K562 (cell line): ENCODE data around the gene C4orf36. TPM values are rescaled to one million over a fixed set of nuclear protein-coding genes. Genes with fewer than 3 reads are reported as not detected.
A peak's percentile ranks its signal among the peaks of the same experiment; 100 is the strongest.

ENCODE experiments used
- ATAC-seq: fragments of 200-7000 bp; cut with Tn5 transposase; 3 replicates; pipeline ENCODE4 v1.9.1; 2020; ENCODE audit warnings: moderate library complexity
- BruUV-seq: library from RNA; stranded (reverse); fragments of 400-500 nt; replicated peaks from 2 replicates; lab custom pipeline; 2021; lab: Mats Ljungman, UMichigan
- CTCF ChIA-PET: fragments of 300-600 bp; formaldehyde crosslinking; extraction: SDS; loops from one replicate; lab custom pipeline; 2021; ENCODE audit warnings: low intra/inter-chr PET ratio; lab: Yijun Ruan, JAX
- POLR2A ChIA-PET: fragments of 300-600, 350-650 bp; sonication (Branson Sonifier 250); formaldehyde crosslinking; extraction: SDS; loops from one replicate; lab custom pipeline; 2021; ENCODE audit warnings: antibody characterized with exemption, inconsistent platforms; lab: Yijun Ruan, JAX
- DNase-seq, 4 experiments: peaks; one replicate each; pipeline versions ENCODE4 v3.0.0 to v3.0.0-alpha.2; 2011 to 2018; ENCODE audit warnings: low spot score in 3 of 4, mixed read lengths in 3 of 4; ENCODE audit errors: extremely low read depth in 1 of 4
- FAIRE-seq: peaks from 2 replicates; lab custom pipeline; 2011; peaks lifted over from hg19 to GRCh38; lab: Jason Lieb, UNC
- H2AFZ ChIP-seq: 2 replicates; pipeline ENCODE4 v1.6.0; 2011; ENCODE audit warnings: low read depth, low read length, control low read depth, inconsistent platforms
- H3K27ac ChIP-seq: fragments of 200-600 bp; 3 replicates; pipeline ENCODE4 v1.8.0; 2011; ENCODE audit warnings: low read depth, mild to moderate bottlenecking, control low read depth, inconsistent platforms, low read length, moderate library complexity, mixed read lengths; ENCODE audit errors: extremely low read depth
- H3K27me3 ChIP-seq, 2 experiments: fragments of 300-600 bp in 1 of 2; 2 replicates in 1 of 2; 3 replicates in 1 of 2; pipeline versions ENCODE4 v1.6.0 to v1.8.0; 2011; ENCODE audit warnings: inconsistent platforms in 2 of 2, low read length in 2 of 2, mild to moderate bottlenecking in 1 of 2, mixed read lengths in 1 of 2, moderate library complexity in 1 of 2; ENCODE audit not compliant: control insufficient read depth in 2 of 2, insufficient read depth in 2 of 2
- H3K36me3 ChIP-seq: fragments of 300-600 bp; 3 replicates; pipeline ENCODE4 v1.8.0; 2011; ENCODE audit warnings: mild to moderate bottlenecking, low read length, inconsistent platforms; ENCODE audit not compliant: control insufficient read depth, insufficient read depth
- H3K4me1 ChIP-seq, 2 experiments: fragments of 200-600 bp in 1 of 2; replicated peaks in 1 of 2; 2 replicates in 1 of 2; 3 replicates in 1 of 2; pipeline versions ENCODE4 v1.5.1 to v1.8.0; 2011; ENCODE audit warnings: inconsistent platforms in 2 of 2, low read length in 2 of 2, mild to moderate bottlenecking in 1 of 2, mixed read lengths in 1 of 2, moderate library complexity in 1 of 2; ENCODE audit not compliant: control insufficient read depth in 2 of 2, insufficient read depth in 2 of 2
- H3K4me2 ChIP-seq: 2 replicates; pipeline ENCODE4 v1.6.1; 2011; ENCODE audit warnings: low read length, control low read depth, inconsistent platforms, mixed read lengths; ENCODE audit not compliant: insufficient read depth
- H3K4me3 ChIP-seq: fragments of 200-600 bp; sonication (generic), shearing (Covaris generic); 2 replicates; pipeline ENCODE4 v1.5.1; 2016; ENCODE audit warnings: control low read depth, inconsistent platforms
- H3K79me2 ChIP-seq: fragments of 200-600 bp; 3 replicates; pipeline ENCODE4 v1.8.0; 2011; ENCODE audit warnings: low read length, inconsistent platforms; ENCODE audit not compliant: control insufficient read depth, insufficient read depth
- H3K9ac ChIP-seq, 2 experiments: 2 replicates each; pipeline versions ENCODE4 v1.6.0 to v1.6.1; 2011; ENCODE audit warnings: low read depth in 2 of 2, low read length in 2 of 2, control low read depth in 1 of 2, inconsistent platforms in 1 of 2, mild to moderate bottlenecking in 1 of 2, mixed read lengths in 1 of 2; ENCODE audit not compliant: insufficient read depth in 1 of 2
- H3K9me1 ChIP-seq: one replicate; pipeline ENCODE4 v1.6.0; 2011; ENCODE audit warnings: inconsistent platforms, mild to moderate bottlenecking, low read length, moderate library complexity; ENCODE audit not compliant: control insufficient read depth, insufficient read depth
- H3K9me3 ChIP-seq: replicated peaks from 2 replicates; pipeline ENCODE4 v1.5.1; 2011; ENCODE audit warnings: low read depth, low read length, inconsistent platforms; ENCODE audit not compliant: control insufficient read depth, insufficient read depth
- H4K20me1 ChIP-seq: replicated peaks from 2 replicates; pipeline ENCODE4 v1.6.1; 2011; ENCODE audit warnings: low read length, inconsistent platforms, mixed read lengths; ENCODE audit not compliant: control insufficient read depth, insufficient read depth
- CEBPG ChIP-seq, 3 experiments: fragments of 200-800 bp in 1 of 3; sonication (Bioruptor generic) in 1 of 3; sonication (generic) in 1 of 3; formaldehyde crosslinking in 1 of 3; IDR thresholded peaks in 2 of 3; conservative IDR thresholded peaks in 1 of 3; 2 replicates each; pipeline versions ENCODE4 v1.6.1 to v1.8.0; 2016 to 2022; ENCODE audit warnings: missing compliant biosample characterization in 2 of 3, missing genetic modification characterization in 2 of 3, mild to moderate bottlenecking in 1 of 3, missing genetic modification reagents in 1 of 3
- ZKSCAN1 ChIP-seq: fragments of 150-350 bp; IDR thresholded peaks from 2 replicates; pipeline ENCODE4 v1.6.1; 2016; ENCODE audit warnings: low read depth, low read length
- ZNF175 ChIP-seq: fragments of 200-800 bp; sonication (Bioruptor generic); IDR thresholded peaks from 2 replicates; pipeline ENCODE4 v1.6.1; 2016; ENCODE audit warnings: low read depth, mild to moderate bottlenecking, missing genetic modification characterization, missing compliant biosample characterization
- whole genome bisulfite sequencing: fragments of 100-300 bp; shearing (Covaris generic); methylation state at CpG from one replicate; pipeline ENCODE4 v1.1.6; 2016; ENCODE audit warnings: low coverage, mixed read lengths; ENCODE audit not compliant: insufficient coverage; ENCODE audit errors: missing lambda C conversion rate; 5-methylcytosine and 5-hydroxymethylcytosine counted together
- in situ Hi-C: fragments of 300-500 bp; cut with MboI; formaldehyde crosslinking; loops from 4 replicates; pipeline ENCODE4 v1.15.0; 2018; ENCODE audit warnings: inconsistent platforms, mixed read lengths
- intact Hi-C: fragments of 100-400 bp; cut with micrococcal nuclease; formaldehyde crosslinking; loops from 2 replicates; pipeline ENCODE4 v1.14.2; 2022
- polyA plus RNA-seq, 8 experiments: library from polyadenylated mRNA; depleted of rRNA in 4 of 8; stranded (reverse) in 5 of 8; unstranded in 3 of 8; fragments of >200 nt; fragmentation: Nextera tagmentation in 2 of 8; fragmentation: Illumina TruSeq in 1 of 8; extraction: Ambion mirVana in 2 of 8; extraction: Trizol in 1 of 8; gene quantifications; 2 replicates each; pipeline versions ENCODE4 v1.2.1 to v1.2.3, GENCODE V29; 2011 to 2014; ENCODE audit warnings: inconsistent platforms in 1 of 8, missing spikeins in 1 of 8
- total RNA-seq, 7 experiments: library from RNA; depleted of rRNA in 6 of 7; stranded (reverse); fragments of >200 nt in 6 of 7; fragmentation: Illumina TruSeq in 2 of 7; extraction: Trizol in 2 of 7; gene quantifications; 2 replicates each; pipeline versions ENCODE4 v1.2.1 to v1.2.3, GENCODE V29; 2011 to 2021; ENCODE audit warnings: low replicate concordance in 1 of 7

Gene C4orf36
- total and polyA plus RNA-seq, 9 of the 15 experiments (the other 6 are each of a cell fraction or from before 2014, with no cell fraction given): 0.14 to 0.45 (median 0.20) TPM; not detected in 5

DNA sequence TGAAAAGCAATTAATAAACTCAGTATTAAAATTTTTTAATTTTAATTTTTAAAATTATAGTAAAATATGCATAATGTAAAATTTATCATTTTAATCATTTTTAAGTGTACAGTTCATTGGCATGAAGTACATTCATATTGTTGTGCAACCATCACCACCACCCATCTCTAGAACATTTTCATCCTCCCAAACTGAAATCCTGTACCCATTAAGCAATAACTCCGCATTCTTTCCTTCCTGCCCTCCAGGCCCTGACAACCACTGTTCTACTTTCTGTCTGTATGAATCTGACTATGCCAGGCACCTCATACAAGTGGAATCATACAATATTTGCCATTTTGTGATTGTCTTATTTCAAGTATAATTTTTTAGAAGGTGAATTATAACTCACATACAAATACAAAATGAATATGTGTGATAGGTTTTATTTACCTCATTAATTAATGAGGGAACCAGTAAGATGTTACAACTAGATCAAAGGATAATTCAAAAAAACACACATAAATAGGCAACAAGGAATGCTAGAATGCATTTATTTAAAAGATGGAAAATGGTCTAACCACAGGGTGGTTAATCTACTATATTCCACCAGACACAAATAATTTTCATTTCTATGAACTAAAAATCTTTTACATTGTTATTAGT is 29.5 kb upstream of the C4orf36 start:
- Histone ChIP-seq H3K36me3 (no peaks in the 10 kb centered on the region), H3K9me3 (no peaks in the 10 kb centered on the region), H3K4me2 (no peak overlapping the region), H3K79me2 (no peaks in the 10 kb centered on the region), H3K27me3 (no peaks in the 10 kb centered on the region), H3K4me3 (no peak overlapping the region), H3K4me1 (peaks cover 10 to 17% of the 10 kb centered on the region in 2 experiments; a peak in 4 of 5 replicates), H3K27ac (no peak overlapping the region), H4K20me1 (no peaks in the 10 kb centered on the region), H3K9ac (no peak overlapping the region), H2AFZ (no peak overlapping the region), H3K9me1 (no peaks in the 10 kb centered on the region)
- no peak for TF ChIP-seq CEBPG (CRISPR knock-in tag; IDR thresholded peaks at IDR 0.05)
- TF ChIP-seq CEBPG (tag; conservative IDR thresholded peaks at IDR 0.05 in 1 of 2, IDR thresholded peaks at IDR 0.05 in 1 of 2): peak in 1 of 2 experiments; percentile 16; a peak in 1 of 4 replicates
- 0 out of 2 replicates have a peak, but pooled peaks have one; percentile 30 for TF ChIP-seq ZNF175
- no peak for TF ChIP-seq ZKSCAN1
- intact Hi-C loops: loop anchor here (1.0 kb wide), 4 partner anchors 13 to 314 kb away; no protein-coding TSS in a partner anchor
- DNase-seq (no peak), ATAC-seq (no peak), FAIRE-seq (no peak)
- in situ Hi-C loops: no loop called here
- WGBS: 100% methylated on average over 1 of the region's 1 CpG
- no TSS peak for BruUV-seq
- ChIA-PET CTCF (interaction anchor here (0.7 to 2.3 kb wide), 3 partner anchors 171 to 313 kb away, joined by 4 to 9 read pairs (median 6); no protein-coding TSS in a partner anchor), POLR2A (interaction anchor here (0.9 to 1.6 kb wide), 5 partner anchors 11 to 172 kb away, joined by 3 to 11 read pairs (median 4); partner anchors contain the start of gene AFF1)
